Measurements from ENCODE around the gene IL17RB. TPM values are rescaled to one million over a fixed set of nuclear protein-coding genes. Genes with fewer than 3 reads are reported as not detected.
A peak's percentile ranks its signal among the peaks of the same experiment; 100 is the strongest.

IL17RB gene
- total RNA-seq, 1 donor, result under 0.01 TPM

- no peaks in the 10 kb centered on the region for H3K27me3 ChIP-seq (ENCODE audit: insufficient read depth, low read length)
- no peak overlapping the region for H3K4me3 ChIP-seq (ENCODE audit: insufficient read depth, low read length)
- H3K4me2 ChIP-seq (ENCODE audit: insufficient read depth, low read length), result no peak overlapping the region
- DNase-seq (ENCODE audit: insufficient read length, low spot score, missing footprints), result no peak
- H3K4me1 ChIP-seq (ENCODE audit: insufficient read depth, low read length), result no peaks in the 10 kb centered on the region
- no peak overlapping the region for H2AFZ ChIP-seq (ENCODE audit: low read length)
- no peaks in the 10 kb centered on the region for H3K9me3 ChIP-seq (ENCODE audit: low read depth, low read length)
- no peaks in the 10 kb centered on the region for H4K20me1 ChIP-seq (ENCODE audit: insufficient read depth, low read length)
- no peaks in the 10 kb centered on the region for H3K36me3 ChIP-seq (ENCODE audit: insufficient read depth, low read length)
- no peak overlapping the region for H3K27ac ChIP-seq (ENCODE audit: low read depth, low read length)
- no peak for TF ChIP-seq CTCF (IDR thresholded peaks at IDR 0.05; ENCODE audit: extremely low read depth, low read depth, low read length)
- H3K79me2 ChIP-seq (ENCODE audit: insufficient read depth, low read length), result no peaks in the 10 kb centered on the region
Observed at GRCh38 chr3:53837331-53837730, 9.0 kb upstream of the IL17RB start.

DNA sequence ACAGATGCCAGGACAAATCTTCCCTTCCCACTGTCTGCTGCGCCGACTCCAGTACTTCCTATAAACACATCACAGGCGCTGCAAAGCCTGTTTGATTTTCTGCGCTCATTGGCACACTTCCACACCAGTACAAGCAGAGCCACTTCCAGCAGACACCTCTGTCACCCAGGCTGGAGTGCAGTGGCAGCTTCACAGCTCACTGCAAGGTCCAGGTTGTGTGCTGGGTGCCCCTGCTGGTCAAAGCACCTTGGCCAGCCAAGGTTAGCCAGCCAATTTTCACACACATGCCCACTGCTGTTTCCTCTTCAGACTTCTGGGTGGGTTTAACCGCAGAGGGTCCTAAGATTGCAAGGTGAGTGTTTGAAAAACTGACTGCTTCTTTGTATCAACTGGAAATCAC, 5.1 kb upstream of the IL17RB start:
- H3K4me1 ChIP-seq (ENCODE audit: insufficient read depth, low read length), result peaks cover under 1% of the 10 kb centered on the region
- H3K4me2 ChIP-seq (ENCODE audit: insufficient read depth, low read length), result no peak overlapping the region
- no peaks in the 10 kb centered on the region for H3K9me3 ChIP-seq (ENCODE audit: low read depth, low read length)
- no peak for DNase-seq (ENCODE audit: insufficient read length, low spot score, missing footprints)
- no peak for TF ChIP-seq CTCF (IDR thresholded peaks at IDR 0.05; ENCODE audit: extremely low read depth, low read depth, low read length)
- H3K27ac ChIP-seq (ENCODE audit: low read depth, low read length), result no peak overlapping the region
- no peaks in the 10 kb centered on the region for H4K20me1 ChIP-seq (ENCODE audit: insufficient read depth, low read length)
- no peak overlapping the region for H2AFZ ChIP-seq (ENCODE audit: low read length)
- no peak overlapping the region for H3K4me3 ChIP-seq (ENCODE audit: insufficient read depth, low read length)
- no peaks in the 10 kb centered on the region for H3K79me2 ChIP-seq (ENCODE audit: insufficient read depth, low read length)
- peaks cover 16% of the 10 kb centered on the region for H3K27me3 ChIP-seq (ENCODE audit: insufficient read depth, low read length)
- H3K36me3 ChIP-seq (ENCODE audit: insufficient read depth, low read length), result no peaks in the 10 kb centered on the region

DNA sequence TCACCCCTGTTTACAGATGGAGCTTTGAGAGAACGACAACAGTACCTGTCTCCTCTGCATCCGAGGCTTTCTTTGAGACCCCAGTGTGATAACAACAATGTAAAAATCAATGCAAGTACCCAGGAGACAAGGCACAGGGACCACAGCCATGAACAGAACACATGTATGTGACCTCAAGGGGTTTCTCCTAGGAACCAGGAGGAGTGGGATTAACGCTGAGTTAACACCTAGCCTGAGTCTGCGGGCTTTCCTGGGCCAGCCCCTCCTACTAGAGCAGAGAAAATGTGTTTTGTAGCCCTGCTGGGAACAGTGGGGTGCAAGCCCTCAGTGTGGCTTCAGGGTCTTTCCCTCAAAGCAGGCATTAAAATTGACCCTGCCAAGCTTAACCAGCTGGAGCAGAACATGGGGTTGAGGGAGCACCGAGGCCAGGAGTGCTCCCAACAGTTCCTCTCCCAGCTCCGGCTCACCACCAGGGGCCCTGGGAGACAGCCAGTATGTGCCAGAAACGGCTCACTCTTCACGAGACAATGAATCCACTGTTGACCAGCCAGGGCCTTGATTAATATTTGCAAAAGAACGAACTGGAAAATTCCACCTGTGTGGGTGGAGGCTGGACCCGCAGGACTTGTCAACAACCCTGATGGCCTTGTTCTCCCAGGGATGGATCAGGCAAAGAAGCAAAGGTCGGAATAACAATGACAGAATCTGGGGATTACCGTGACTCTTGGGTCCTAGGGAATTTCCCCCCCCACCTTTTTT, 3.8 kb upstream of the IL17RB start:
- no peak for DNase-seq (ENCODE audit: insufficient read length, low spot score, missing footprints)
- H3K27me3 ChIP-seq (ENCODE audit: insufficient read depth, low read length), result peaks cover 28% of the 10 kb centered on the region
- H3K4me2 ChIP-seq (ENCODE audit: insufficient read depth, low read length), result no peak overlapping the region
- peak; percentile 22 for TF ChIP-seq CTCF (IDR thresholded peaks at IDR 0.05; ENCODE audit: extremely low read depth, low read depth, low read length)
- no peaks in the 10 kb centered on the region for H4K20me1 ChIP-seq (ENCODE audit: insufficient read depth, low read length)
- no peak overlapping the region for H2AFZ ChIP-seq (ENCODE audit: low read length)
- peaks cover 4% of the 10 kb centered on the region for H3K4me1 ChIP-seq (ENCODE audit: insufficient read depth, low read length)
- H3K4me3 ChIP-seq (ENCODE audit: insufficient read depth, low read length), result no peak overlapping the region
- H3K36me3 ChIP-seq (ENCODE audit: insufficient read depth, low read length), result no peaks in the 10 kb centered on the region
- no peaks in the 10 kb centered on the region for H3K79me2 ChIP-seq (ENCODE audit: insufficient read depth, low read length)
- H3K27ac ChIP-seq (ENCODE audit: low read depth, low read length), result no peak overlapping the region
- no peaks in the 10 kb centered on the region for H3K9me3 ChIP-seq (ENCODE audit: low read depth, low read length)

DNA sequence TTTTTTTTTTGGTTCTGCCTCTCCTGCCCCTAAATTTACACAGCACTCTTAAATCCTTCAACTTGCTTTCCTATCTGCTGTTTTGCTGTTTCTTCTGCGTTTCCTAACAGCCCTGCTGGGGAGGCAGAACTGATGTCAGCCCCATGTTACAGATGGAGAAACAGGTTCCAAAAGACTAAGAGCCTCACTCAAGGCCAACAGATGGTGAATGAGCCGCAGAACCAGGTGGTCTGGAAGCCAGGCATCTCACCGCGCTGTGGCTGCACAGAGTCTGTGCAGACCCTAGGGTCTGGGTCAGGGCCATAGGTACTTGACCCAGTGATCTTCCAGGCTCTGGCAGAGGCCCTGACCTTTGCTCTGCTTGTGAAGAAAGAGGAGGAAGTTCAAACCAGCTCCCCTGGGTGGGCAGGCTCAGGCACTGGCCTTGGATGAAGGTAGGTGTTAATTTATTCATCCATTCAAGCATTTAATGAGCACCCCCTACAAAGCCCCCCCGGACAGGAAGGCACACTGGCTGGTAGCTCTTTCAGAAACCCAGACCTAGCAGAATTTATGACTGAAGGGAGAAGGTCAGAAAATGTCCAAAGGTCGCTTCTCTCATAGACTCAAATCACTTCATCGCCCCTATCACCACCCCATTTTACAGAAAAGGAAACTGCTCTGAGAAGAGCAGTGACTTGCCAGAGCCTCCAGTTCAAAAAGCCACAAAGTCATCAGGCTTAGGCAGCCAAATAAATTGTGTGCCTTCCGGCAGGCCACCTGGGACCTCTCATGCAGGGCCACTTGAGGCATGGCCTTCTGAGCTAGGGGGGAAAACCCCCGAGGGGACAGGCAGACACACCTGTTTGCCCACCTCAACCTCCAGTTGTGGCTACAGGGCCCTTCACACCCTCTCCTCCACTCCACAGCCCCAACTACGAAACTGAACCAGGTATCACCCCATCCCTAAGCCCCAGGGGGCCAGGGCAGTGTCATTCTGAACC, 2.9 kb upstream of the IL17RB start:
- Histone ChIP-seq H4K20me1 (ENCODE audit: insufficient read depth, low read length) (no peaks in the 10 kb centered on the region), H3K4me3 (ENCODE audit: insufficient read depth, low read length) (no peak overlapping the region), H3K79me2 (ENCODE audit: insufficient read depth, low read length) (no peaks in the 10 kb centered on the region), H3K4me1 (ENCODE audit: insufficient read depth, low read length) (peaks cover 4% of the 10 kb centered on the region), H3K9me3 (ENCODE audit: low read depth, low read length) (no peaks in the 10 kb centered on the region), H3K36me3 (ENCODE audit: insufficient read depth, low read length) (no peaks in the 10 kb centered on the region), H3K27ac (ENCODE audit: low read depth, low read length) (no peak overlapping the region), H3K27me3 (ENCODE audit: insufficient read depth, low read length) (peaks cover 35% of the 10 kb centered on the region), H2AFZ (ENCODE audit: low read length) (no peak overlapping the region), H3K4me2 (ENCODE audit: insufficient read depth, low read length) (no peak overlapping the region)
- DNase-seq (ENCODE audit: insufficient read length, low spot score, missing footprints), result no peak
- no peak for TF ChIP-seq CTCF (IDR thresholded peaks at IDR 0.05; ENCODE audit: extremely low read depth, low read depth, low read length)
